ENCODE measurements around the gene BMP8B. TPM values are rescaled to one million over a fixed set of nuclear protein-coding genes. Genes with fewer than 3 reads are reported as not detected.

Gene BMP8B
- total and polyA plus RNA-seq, 2 donors (not counting 1 experiment from before 2014, with no cell fraction given), result 0.01 TPM; not detected in 1

DNA sequence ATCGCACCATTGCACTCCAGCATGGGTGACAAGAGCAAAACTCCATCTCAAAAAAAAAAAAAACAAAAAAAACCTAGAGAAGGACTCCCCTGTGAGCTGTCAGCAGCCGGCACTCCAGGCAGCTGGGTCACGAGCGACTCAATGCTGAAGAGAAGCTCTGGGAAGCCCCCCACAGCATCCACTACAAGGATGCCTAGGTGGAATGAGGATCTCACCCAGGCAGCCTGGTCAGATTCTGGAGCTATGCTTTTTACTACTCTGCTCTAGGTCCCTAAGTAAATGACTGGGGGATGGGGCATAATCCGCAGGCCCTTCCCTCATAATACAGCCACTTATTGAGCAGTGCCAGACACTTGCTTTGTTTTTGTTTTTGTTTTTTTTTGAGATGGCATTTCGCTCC lies 6.6 kb downstream of the BMP8B start:
- TF ChIP-seq EZH2 (IDR thresholded peaks at IDR 0.05; ENCODE audit: low read length, missing control alignments), result no peak
- TF ChIP-seq, protein P1, sequence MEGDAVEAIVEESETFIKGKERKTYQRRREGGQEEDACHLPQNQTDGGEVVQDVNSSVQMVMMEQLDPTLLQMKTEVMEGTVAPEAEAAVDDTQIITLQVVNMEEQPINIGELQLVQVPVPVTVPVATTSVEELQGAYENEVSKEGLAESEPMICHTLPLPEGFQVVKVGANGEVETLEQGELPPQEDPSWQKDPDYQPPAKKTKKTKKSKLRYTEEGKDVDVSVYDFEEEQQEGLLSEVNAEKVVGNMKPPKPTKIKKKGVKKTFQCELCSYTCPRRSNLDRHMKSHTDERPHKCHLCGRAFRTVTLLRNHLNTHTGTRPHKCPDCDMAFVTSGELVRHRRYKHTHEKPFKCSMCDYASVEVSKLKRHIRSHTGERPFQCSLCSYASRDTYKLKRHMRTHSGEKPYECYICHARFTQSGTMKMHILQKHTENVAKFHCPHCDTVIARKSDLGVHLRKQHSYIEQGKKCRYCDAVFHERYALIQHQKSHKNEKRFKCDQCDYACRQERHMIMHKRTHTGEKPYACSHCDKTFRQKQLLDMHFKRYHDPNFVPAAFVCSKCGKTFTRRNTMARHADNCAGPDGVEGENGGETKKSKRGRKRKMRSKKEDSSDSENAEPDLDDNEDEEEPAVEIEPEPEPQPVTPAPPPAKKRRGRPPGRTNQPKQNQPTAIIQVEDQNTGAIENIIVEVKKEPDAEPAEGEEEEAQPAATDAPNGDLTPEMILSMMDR (conservative IDR thresholded peaks at IDR 0.05 in 1 of 2, IDR thresholded peaks at IDR 0.05 in 1 of 2; ENCODE audit: low read depth in 1 of 2, low read length in 2 of 2), result no peak
- no peaks in the 10 kb centered on the region for H3K9me3 ChIP-seq (ENCODE audit: control insufficient read depth, insufficient read depth, low read depth, low read length)
- DNase-seq (ENCODE audit: low read depth in 2 of 2), result no peak
- no peaks in the 10 kb centered on the region for H3K36me3 ChIP-seq (ENCODE audit: control insufficient read depth, insufficient read depth, low read length)
- H3K27me3 ChIP-seq (ENCODE audit: control insufficient read depth, insufficient read depth, low read length), result peaks cover 11% of the 10 kb centered on the region
- H3K9ac ChIP-seq (ENCODE audit: insufficient read depth, low read length), result no peak overlapping the region
- no peaks in the 10 kb centered on the region for H3K79me2 ChIP-seq (ENCODE audit: control insufficient read depth, insufficient read depth, low read length)
- no peaks in the 10 kb centered on the region for H3K4me1 ChIP-seq (ENCODE audit: control insufficient read depth, extremely low read depth, insufficient read depth, low read length)
- H3K27ac ChIP-seq (ENCODE audit: insufficient read depth, low read length), result no peak overlapping the region
- H3K4me2 ChIP-seq (ENCODE audit: extremely low read depth, insufficient read depth, low read length), result no peak overlapping the region
- no peaks in the 10 kb centered on the region for H4K20me1 ChIP-seq (ENCODE audit: control insufficient read depth, extremely low read depth, insufficient read depth, low read length)
- no peak overlapping the region for H3K4me3 ChIP-seq (replicated peaks in 1 of 4; ENCODE audit: control extremely low read depth in 1 of 4, insufficient read depth in 1 of 4, low read depth in 3 of 4, low read length in 4 of 4)
- H2AFZ ChIP-seq (ENCODE audit: low read length), result no peak overlapping the region

DNA sequence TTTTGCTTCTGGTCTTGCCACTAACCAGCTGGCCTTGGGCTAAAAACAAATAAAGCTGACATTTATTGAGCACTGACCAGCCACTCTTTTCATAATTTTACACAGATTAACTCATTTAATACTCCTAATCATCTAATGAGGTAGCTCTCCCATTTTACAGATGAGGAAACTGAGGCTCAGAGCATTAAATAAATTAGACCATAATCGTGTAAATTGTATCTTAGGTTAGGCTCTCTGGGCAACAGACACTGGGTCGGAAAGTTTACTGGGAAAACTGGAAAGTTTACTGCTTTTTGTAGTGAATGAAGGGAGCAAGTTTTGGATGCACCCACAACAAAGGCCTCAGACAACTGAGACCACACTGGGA lies 7.3 kb downstream of the BMP8B start:
- H3K4me2 ChIP-seq (ENCODE audit: extremely low read depth, insufficient read depth, low read length), result no peak overlapping the region
- H3K4me1 ChIP-seq (ENCODE audit: control insufficient read depth, extremely low read depth, insufficient read depth, low read length), result no peaks in the 10 kb centered on the region
- H3K36me3 ChIP-seq (ENCODE audit: control insufficient read depth, insufficient read depth, low read length), result no peaks in the 10 kb centered on the region
- H3K27me3 ChIP-seq (ENCODE audit: control insufficient read depth, insufficient read depth, low read length), result peaks cover 10% of the 10 kb centered on the region
- no peaks in the 10 kb centered on the region for H4K20me1 ChIP-seq (ENCODE audit: control insufficient read depth, extremely low read depth, insufficient read depth, low read length)
- no peak overlapping the region for H3K27ac ChIP-seq (ENCODE audit: insufficient read depth, low read length)
- H3K9ac ChIP-seq (ENCODE audit: insufficient read depth, low read length), result no peak overlapping the region
- no peak overlapping the region for H3K4me3 ChIP-seq (replicated peaks in 1 of 4; ENCODE audit: control extremely low read depth in 1 of 4, insufficient read depth in 1 of 4, low read depth in 3 of 4, low read length in 4 of 4)
- H3K9me3 ChIP-seq (ENCODE audit: control insufficient read depth, insufficient read depth, low read depth, low read length), result no peaks in the 10 kb centered on the region
- no peak for DNase-seq (ENCODE audit: low read depth in 2 of 2)
- H2AFZ ChIP-seq (ENCODE audit: low read length), result no peak overlapping the region
- TF ChIP-seq, protein P1 (conservative IDR thresholded peaks at IDR 0.05 in 1 of 2, IDR thresholded peaks at IDR 0.05 in 1 of 2; ENCODE audit: low read depth in 1 of 2, low read length in 2 of 2), result no peak
- no peak for TF ChIP-seq EZH2 (IDR thresholded peaks at IDR 0.05; ENCODE audit: low read length, missing control alignments)
- no peaks in the 10 kb centered on the region for H3K79me2 ChIP-seq (ENCODE audit: control insufficient read depth, insufficient read depth, low read length)

DNA sequence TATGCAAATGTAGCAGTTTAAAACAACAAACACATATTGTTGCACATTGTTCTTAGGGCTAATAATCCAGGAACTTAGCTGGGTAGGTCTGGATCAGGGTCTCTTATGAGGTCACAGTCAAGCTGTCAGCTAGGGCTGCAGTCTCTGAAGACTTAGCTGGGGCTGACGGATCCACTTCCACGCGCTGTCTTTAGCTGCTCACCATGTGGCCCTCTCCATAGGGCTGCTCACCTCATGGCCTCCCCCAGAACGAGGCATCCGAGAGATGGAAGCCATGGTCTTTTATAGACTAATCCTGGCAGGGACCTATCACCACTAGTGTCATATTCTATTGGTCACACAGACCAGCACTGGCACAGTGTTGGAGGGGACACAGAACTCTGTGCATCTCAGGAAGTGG lies 8.8 kb downstream of the BMP8B start:
- Histone ChIP-seq H3K9me3 (ENCODE audit: control insufficient read depth, insufficient read depth, low read depth, low read length) (no peaks in the 10 kb centered on the region), H3K4me2 (ENCODE audit: extremely low read depth, insufficient read depth, low read length) (no peak overlapping the region), H3K36me3 (ENCODE audit: control insufficient read depth, insufficient read depth, low read length) (no peaks in the 10 kb centered on the region), H3K9ac (ENCODE audit: insufficient read depth, low read length) (no peak overlapping the region), H4K20me1 (ENCODE audit: control insufficient read depth, extremely low read depth, insufficient read depth, low read length) (no peaks in the 10 kb centered on the region), H3K4me3 (replicated peaks in 1 of 4; ENCODE audit: control extremely low read depth in 1 of 4, insufficient read depth in 1 of 4, low read depth in 3 of 4, low read length in 4 of 4) (no peak overlapping the region), H3K79me2 (ENCODE audit: control insufficient read depth, insufficient read depth, low read length) (no peaks in the 10 kb centered on the region), H2AFZ (ENCODE audit: low read length) (no peak overlapping the region), H3K27me3 (ENCODE audit: control insufficient read depth, insufficient read depth, low read length) (peaks cover 10% of the 10 kb centered on the region), H3K4me1 (ENCODE audit: control insufficient read depth, extremely low read depth, insufficient read depth, low read length) (no peaks in the 10 kb centered on the region), H3K27ac (ENCODE audit: insufficient read depth, low read length) (no peak overlapping the region)
- TF ChIP-seq, protein P1 (conservative IDR thresholded peaks at IDR 0.05 in 1 of 2, IDR thresholded peaks at IDR 0.05 in 1 of 2; ENCODE audit: low read depth in 1 of 2, low read length in 2 of 2), result no peak
- no peak for TF ChIP-seq EZH2 (IDR thresholded peaks at IDR 0.05; ENCODE audit: low read length, missing control alignments)
- DNase-seq (ENCODE audit: low read depth in 2 of 2), result no peak

Measured in fibroblast of lung (primary cell).